HepG2 (cell line): ENCODE measurements around the gene SLC17A9. TPM values are rescaled to one million over a fixed set of nuclear protein-coding genes. Genes with fewer than 3 reads are reported as not detected.

Source experiments
- KDM5B ChIP-seq: sonication (generic); formaldehyde crosslinking; IDR thresholded peaks from 2 replicates; pipeline ENCODE4 v1.4.0; 2020; ENCODE audit warnings: missing genetic modification reagents, mild to moderate bottlenecking, borderline replicate concordance
- MED1 ChIP-seq: sonication (generic); formaldehyde crosslinking; IDR thresholded peaks from 2 replicates; pipeline ENCODE4 v1.4.0; 2020; ENCODE audit warnings: missing genetic modification reagents
- MXI1 ChIP-seq: IDR thresholded peaks from 3 replicates; pipeline ENCODE4 v1.6.1; 2012; ENCODE audit warnings: low read depth, low read length, inconsistent platforms, borderline replicate concordance
- POLR2A ChIP-seq, 2 experiments: IDR thresholded peaks; 2 replicates each; pipeline ENCODE4 v1.6.1; 2011; ENCODE audit warnings: low read depth in 2 of 2, low read length in 2 of 2, mild to moderate bottlenecking in 1 of 2, moderate library complexity in 1 of 2; ENCODE audit not compliant: insufficient read depth in 1 of 2
- RERE ChIP-seq: IDR thresholded peaks from 2 replicates; pipeline ENCODE4 v1.6.1; 2016; ENCODE audit warnings: low read depth, missing genetic modification reagents, missing compliant biosample characterization
- RFX1 ChIP-seq: fragments of 450-650 bp; IDR thresholded peaks from 2 replicates; pipeline ENCODE4 v1.6.1; 2017
- SALL1 ChIP-seq: sonication (generic); formaldehyde crosslinking; IDR thresholded peaks from 2 replicates; pipeline ENCODE4 v1.8.0; 2022; ENCODE audit warnings: mild to moderate bottlenecking, missing genetic modification reagents
- SKI ChIP-seq: fragments of 450-650 bp; IDR thresholded peaks from one replicate; pipeline ENCODE4 v1.6.1; 2018; ENCODE audit warnings: mild to moderate bottlenecking; ENCODE audit not compliant: partially characterized antibody
- TMF1 ChIP-seq: sonication (generic); formaldehyde crosslinking; IDR thresholded peaks from 2 replicates; pipeline ENCODE4 v1.8.1; 2022; ENCODE audit warnings: low read depth, missing genetic modification reagents
- ZBTB34 ChIP-seq: sonication (generic); formaldehyde crosslinking; IDR thresholded peaks from 2 replicates; pipeline ENCODE4 v1.8.0; 2022; ENCODE audit warnings: mild to moderate bottlenecking, missing genetic modification reagents
- ZMAT3 ChIP-seq: sonication (generic); formaldehyde crosslinking; conservative IDR thresholded peaks from 2 replicates; pipeline ENCODE4 v1.7.0; 2021; ENCODE audit warnings: missing genetic modification reagents
- ZNF33B ChIP-seq: sonication (generic); formaldehyde crosslinking; IDR thresholded peaks from 2 replicates; pipeline ENCODE4 v1.5.1; 2020; ENCODE audit warnings: mild to moderate bottlenecking, missing genetic modification reagents
- ZNF547 ChIP-seq: sonication (generic); formaldehyde crosslinking; IDR thresholded peaks from 2 replicates; pipeline ENCODE4 v1.5.1; 2020; ENCODE audit warnings: mild to moderate bottlenecking, missing genetic modification reagents
- ZNF598 ChIP-seq: sonication (generic); formaldehyde crosslinking; IDR thresholded peaks from 2 replicates; pipeline ENCODE4 v1.5.1; 2020; ENCODE audit warnings: mild to moderate bottlenecking, missing genetic modification reagents, borderline replicate concordance
- ZNF747 ChIP-seq: sonication (generic); formaldehyde crosslinking; IDR thresholded peaks from 2 replicates; pipeline ENCODE4 v1.8.1; 2023; ENCODE audit warnings: missing genetic modification reagents, mild to moderate bottlenecking, borderline replicate concordance
- ZNF761 ChIP-seq: sonication (generic); formaldehyde crosslinking; conservative IDR thresholded peaks from 2 replicates; pipeline ENCODE4 v1.4.0; 2020; ENCODE audit warnings: mild to moderate bottlenecking, missing genetic modification reagents
- polyA plus RNA-seq, 8 experiments: library from polyadenylated mRNA; depleted of rRNA in 3 of 8; stranded (reverse) in 7 of 8; unstranded in 1 of 8; fragments of >200 nt; fragmentation: Illumina TruSeq in 4 of 8; extraction: Trizol in 4 of 8; gene quantifications; 2 replicates each; pipeline versions ENCODE4 v1.2.1 to v1.2.3, GENCODE V29; 2011 to 2016; ENCODE audit warnings: low read depth in 4 of 8, missing spikeins in 1 of 8, mixed read lengths in 1 of 8; ENCODE audit not compliant: insufficient read depth in 1 of 8
- total RNA-seq, 5 experiments: library from RNA; depleted of rRNA; stranded (reverse); fragments of >200 nt; fragmentation: Illumina TruSeq; extraction: Trizol; gene quantifications; 2 replicates each; pipeline ENCODE4 v1.2.3, GENCODE V29; 2016; ENCODE audit warnings: low read depth in 1 of 5
- TF ChIP-seq, protein P1 (sequence below): sonication (generic); formaldehyde crosslinking; IDR thresholded peaks from 2 replicates; pipeline ENCODE4 v1.5.1; 2020; ENCODE audit warnings: missing genetic modification reagents, mild to moderate bottlenecking, borderline replicate concordance
- TF ChIP-seq, protein P2 (sequence below): sonication (generic); formaldehyde crosslinking; IDR thresholded peaks from 2 replicates; pipeline ENCODE4 v1.4.0; 2020; ENCODE audit warnings: missing genetic modification reagents

SLC17A9 gene
- total and polyA plus RNA-seq, 2 of the 13 experiments (the other 11 are each of a cell fraction or from before 2014, with no cell fraction given): 110 to 191 TPM

GRCh38 chr20:62924442-62925075, 27.9 kb upstream of the SLC17A9 start (continued):
- TF ChIP-seq, protein P1, sequence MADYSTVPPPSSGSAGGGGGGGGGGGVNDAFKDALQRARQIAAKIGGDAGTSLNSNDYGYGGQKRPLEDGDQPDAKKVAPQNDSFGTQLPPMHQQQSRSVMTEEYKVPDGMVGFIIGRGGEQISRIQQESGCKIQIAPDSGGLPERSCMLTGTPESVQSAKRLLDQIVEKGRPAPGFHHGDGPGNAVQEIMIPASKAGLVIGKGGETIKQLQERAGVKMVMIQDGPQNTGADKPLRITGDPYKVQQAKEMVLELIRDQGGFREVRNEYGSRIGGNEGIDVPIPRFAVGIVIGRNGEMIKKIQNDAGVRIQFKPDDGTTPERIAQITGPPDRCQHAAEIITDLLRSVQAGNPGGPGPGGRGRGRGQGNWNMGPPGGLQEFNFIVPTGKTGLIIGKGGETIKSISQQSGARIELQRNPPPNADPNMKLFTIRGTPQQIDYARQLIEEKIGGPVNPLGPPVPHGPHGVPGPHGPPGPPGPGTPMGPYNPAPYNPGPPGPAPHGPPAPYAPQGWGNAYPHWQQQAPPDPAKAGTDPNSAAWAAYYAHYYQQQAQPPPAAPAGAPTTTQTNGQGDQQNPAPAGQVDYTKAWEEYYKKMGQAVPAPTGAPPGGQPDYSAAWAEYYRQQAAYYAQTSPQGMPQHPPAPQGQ (CRISPR knock-in tag): no peak; the same call in 1 of the 2 replicates
- TF ChIP-seq RFX1: peak; percentile 67; the same call in 1 of the 2 replicates
- no peak for TF ChIP-seq ZBTB34 (CRISPR knock-in tag)
- TF ChIP-seq KDM5B (CRISPR knock-in tag): 0 out of 2 replicates have a peak, but pooled peaks have one; percentile 36
- TF ChIP-seq ZNF547 (CRISPR knock-in tag): peak; percentile 60; the same call in 1 of the 2 replicates
- TF ChIP-seq MXI1: no peak; the same call in 1 of the 3 replicates
- TF ChIP-seq SALL1 (CRISPR knock-in tag): peak; percentile 61
- peak; percentile 45 to 59; a peak in 3 of 4 replicates for TF ChIP-seq POLR2A (IDR thresholded peaks at IDR 0.05; ENCODE audit: insufficient read depth in 1 of 2, low read depth in 2 of 2, low read length in 2 of 2)
- TF ChIP-seq RERE: no peak
- TF ChIP-seq, protein P2, sequence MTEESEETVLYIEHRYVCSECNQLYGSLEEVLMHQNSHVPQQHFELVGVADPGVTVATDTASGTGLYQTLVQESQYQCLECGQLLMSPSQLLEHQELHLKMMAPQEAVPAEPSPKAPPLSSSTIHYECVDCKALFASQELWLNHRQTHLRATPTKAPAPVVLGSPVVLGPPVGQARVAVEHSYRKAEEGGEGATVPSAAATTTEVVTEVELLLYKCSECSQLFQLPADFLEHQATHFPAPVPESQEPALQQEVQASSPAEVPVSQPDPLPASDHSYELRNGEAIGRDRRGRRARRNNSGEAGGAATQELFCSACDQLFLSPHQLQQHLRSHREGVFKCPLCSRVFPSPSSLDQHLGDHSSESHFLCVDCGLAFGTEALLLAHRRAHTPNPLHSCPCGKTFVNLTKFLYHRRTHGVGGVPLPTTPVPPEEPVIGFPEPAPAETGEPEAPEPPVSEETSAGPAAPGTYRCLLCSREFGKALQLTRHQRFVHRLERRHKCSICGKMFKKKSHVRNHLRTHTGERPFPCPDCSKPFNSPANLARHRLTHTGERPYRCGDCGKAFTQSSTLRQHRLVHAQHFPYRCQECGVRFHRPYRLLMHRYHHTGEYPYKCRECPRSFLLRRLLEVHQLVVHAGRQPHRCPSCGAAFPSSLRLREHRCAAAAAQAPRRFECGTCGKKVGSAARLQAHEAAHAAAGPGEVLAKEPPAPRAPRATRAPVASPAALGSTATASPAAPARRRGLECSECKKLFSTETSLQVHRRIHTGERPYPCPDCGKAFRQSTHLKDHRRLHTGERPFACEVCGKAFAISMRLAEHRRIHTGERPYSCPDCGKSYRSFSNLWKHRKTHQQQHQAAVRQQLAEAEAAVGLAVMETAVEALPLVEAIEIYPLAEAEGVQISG (CRISPR knock-in tag): peak; percentile 65; the same call in 1 of the 2 replicates
- TF ChIP-seq TMF1 (CRISPR knock-in tag): peak; percentile 20; the same call in 1 of the 2 replicates
- TF ChIP-seq SKI: peak; percentile 16
- peak; percentile 67; the same call in 1 of the 2 replicates for TF ChIP-seq ZNF761
- peak; percentile 89; the same call in 1 of the 2 replicates for TF ChIP-seq ZNF598 (CRISPR knock-in tag)
- peak; percentile 53; the same call in 1 of the 2 replicates for TF ChIP-seq ZNF33B (CRISPR knock-in tag)
- 0 out of 2 replicates have a peak, but pooled peaks have one; percentile 70 for TF ChIP-seq ZNF747 (CRISPR knock-in tag)
- TF ChIP-seq ZMAT3: peak; percentile 39; the same call in 1 of the 2 replicates
- peak; percentile 12; the same call in 1 of the 2 replicates for TF ChIP-seq MED1 (CRISPR knock-in tag)
